ELF-1 (cell line): ENCODE results near the gene PITX1.
"Not testable (repeated sequence)": the region's sequence is repeated elsewhere in the genome, so short reads cannot be mapped to it uniquely, and the experiment has no call there.

Source experiments
- DNase-seq: peaks from one replicate; pipeline ENCODE4 v3.0.0-alpha.2; 2016; ENCODE audit warnings: low read depth, low spot score

The PITX1 gene

GRCh38 chr5:135010502-135011354 lies 23.3 kb downstream of the PITX1 start:
- no peak for DNase-seq

DNA sequence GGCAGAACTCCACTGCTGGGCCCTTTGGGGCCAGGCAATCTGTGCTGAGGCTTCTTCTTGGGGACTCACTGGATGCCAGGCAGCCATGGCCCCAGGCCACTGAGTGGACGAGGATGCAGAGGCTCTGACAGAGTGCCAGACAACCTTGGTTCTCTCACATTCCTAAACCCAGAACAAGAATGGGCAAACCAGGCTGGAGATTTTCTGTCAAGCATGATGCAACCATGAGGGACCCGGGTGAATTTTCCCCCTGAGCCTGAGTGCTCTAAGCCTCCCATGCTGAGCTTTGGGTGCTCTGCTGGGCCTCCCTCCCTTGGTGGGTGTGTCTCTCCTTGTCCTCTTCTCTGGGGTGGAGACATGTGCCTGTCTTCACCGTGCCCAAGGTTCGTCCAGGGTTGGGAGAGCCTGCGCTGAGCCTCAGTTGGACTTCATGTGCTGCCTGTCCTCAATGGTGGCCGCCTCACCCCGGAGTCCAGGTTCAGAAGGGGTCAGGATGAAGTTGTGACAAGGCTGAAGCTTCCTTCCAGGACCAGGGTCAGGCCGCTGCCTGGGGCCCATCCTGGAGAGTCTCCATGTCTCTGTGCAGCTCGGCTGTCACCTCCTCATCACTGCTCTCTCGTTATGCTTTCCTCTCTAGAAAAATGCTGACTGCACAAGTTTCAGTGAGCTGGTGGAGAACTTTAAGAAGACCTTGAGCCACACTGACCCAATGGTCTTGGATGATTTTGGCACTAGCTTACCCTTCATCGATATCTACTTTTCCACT lies 24.1 kb downstream of the PITX1 start:
- DNase-seq, result no peak

- DNase-seq, result no peak
Observed at GRCh38 chr5:135008981-135009735, 24.9 kb downstream of the PITX1 start.

GRCh38 chr5:135008556-135008955 lies 25.5 kb downstream of the PITX1 start:
- DNase-seq, result no peak

DNA sequence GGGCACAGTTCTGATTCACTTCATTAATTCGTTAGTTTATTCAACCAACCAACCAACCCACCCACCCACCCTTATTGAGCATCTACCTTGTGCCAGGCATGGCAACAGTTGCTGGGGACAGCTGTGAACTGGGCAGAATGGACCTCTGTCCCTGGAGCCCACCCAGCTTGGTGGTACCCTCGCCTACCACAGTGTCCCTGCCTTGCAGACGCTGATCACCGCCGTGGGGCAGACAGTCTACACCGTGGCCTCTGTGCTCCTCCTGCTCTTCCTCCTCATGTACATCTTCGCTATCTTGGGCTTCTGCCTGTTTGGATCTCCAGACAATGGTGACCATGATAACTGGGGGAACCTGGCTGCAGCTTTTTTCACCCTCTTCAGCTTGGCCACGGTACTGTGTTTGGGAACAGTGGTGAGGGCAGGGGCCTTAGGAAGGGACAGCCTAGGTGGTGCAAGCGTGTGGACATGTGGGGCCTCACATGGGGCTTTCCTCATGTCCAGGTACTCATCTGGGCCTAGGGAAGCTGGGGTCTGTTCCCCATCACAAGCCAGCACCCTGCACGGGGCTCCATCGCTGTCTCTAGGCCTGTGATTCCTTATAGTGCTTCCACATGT lies 26.2 kb downstream of the PITX1 start:
- DNase-seq, result no peak

GRCh38 chr5:135007305-135007704 lies 26.7 kb downstream of the PITX1 start:
- no peak for DNase-seq

- no peak for DNase-seq
Observed at GRCh38 chr5:135005076-135005475, 29.0 kb downstream of the PITX1 start.

DNA sequence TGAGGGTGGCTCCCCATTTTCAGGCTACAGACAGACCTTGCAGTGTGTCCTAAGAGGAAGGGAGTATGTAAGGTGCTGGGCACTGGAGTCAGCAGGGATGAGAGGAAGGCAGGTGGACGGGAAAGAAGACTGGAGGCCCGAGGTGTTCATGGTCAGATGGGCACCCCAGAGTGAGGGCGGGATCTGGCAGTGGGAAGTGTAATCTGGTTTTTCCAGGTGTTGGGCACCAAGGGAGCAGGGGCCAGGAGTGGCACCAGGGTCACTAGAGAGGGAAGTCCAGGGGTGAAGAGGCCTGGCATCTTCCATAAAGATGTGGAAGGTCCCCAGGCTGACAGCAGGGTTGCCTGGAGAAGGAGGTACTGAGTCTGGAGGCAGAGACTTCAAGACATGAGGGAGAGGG lies 29.7 kb downstream of the PITX1 start:
- DNase-seq, result no peak

DNA sequence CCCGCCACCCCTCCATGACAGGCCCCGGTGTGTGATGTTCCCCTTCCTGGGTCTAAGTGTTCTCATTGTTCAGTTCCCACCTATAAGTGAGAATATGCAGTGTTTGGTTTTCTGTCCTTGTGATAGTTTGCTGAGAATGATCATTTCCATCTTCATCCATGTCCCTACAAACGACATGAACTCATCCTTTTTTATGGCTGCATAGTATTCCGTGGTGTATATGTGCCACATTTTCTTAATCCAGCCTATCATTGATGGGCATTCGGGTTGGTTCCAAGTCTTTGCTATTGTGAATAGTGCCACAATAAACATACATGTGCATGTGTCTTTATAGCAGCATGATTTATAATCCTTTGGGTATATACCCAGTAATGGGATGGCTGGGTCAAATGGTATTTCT lies 36.0 kb downstream of the PITX1 start:
- not testable (repeated sequence) for DNase-seq

GRCh38 chr5:134997015-134997414 lies 37.0 kb downstream of the PITX1 start:
- DNase-seq, result peak; percentile 18

DNA sequence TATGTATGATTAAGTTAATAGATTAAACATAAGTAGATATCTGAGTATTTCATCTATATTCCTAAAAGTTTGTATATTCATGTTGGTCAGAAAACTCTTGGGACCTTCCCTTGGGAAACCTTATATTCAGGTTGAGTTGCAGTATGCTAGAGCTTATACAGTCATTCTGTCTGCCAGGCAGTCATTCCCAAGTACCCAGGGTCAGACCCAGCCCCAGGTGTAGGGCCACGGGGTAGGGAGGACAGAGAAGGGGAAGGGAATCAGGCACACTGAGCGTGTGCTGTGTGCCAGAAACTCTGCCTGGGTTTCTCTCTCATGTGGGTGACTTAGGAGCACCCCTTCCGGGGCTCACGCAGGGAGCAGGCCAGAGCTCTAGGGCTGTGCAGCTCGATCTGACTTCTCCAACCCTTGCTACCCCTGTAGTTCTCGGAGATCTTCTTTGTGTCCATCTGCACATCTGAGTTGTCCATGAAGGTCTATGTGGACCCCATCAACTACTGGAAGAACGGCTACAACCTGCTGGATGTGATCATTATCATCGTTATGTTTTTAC lies 38.1 kb downstream of the PITX1 start:
- DNase-seq, result no peak

DNA sequence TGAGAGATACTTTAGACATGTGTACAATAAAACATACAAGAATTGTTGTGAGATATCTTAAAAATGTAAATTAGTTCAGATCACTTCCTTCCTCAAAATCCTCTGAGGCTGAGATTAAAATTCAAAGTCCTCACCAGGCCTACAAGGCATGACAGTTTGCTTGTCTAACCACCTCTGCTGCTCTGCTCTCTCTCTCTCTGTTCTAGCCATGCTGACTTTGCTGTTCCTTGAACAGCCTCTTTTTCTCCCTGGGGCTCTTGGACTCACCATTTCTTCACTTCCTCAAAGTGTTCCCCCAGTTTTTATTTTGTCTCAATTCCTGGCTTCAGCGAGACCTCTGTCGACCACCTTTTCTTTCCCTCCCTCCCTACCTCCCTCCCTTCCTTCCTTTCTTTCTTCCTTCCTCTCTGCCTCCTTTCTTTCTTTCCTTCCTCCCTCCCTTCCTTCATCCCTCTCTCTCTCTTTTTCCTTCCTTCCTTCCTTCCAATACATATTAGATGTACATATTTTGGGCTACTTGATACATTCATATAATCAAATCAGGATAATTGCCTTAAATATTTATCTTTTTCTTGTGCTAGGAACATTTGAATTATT lies 39.4 kb downstream of the PITX1 start:
- DNase-seq, result no peak

GRCh38 chr5:134993161-134993560 lies 40.9 kb downstream of the PITX1 start:
- DNase-seq, result no peak

DNA sequence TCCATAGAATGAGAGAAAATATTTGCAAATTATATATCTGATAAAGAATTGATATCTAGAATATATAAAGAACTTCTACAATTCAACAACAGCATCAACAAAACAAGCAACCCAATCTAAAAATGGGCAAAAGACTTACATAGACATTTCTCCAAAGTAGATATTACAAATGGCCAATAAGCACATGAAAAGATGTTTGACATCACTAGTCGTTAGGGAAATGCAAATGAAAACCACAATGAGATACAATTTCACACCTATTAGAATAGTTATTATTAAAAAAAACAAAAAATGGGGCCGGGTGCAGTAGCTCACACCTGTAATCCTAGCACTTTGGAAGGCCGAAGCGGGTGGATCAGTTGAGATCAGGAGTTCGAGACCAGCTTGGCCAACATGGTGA lies 41.9 kb downstream of the PITX1 start:
- DNase-seq, result no peak

GRCh38 chr5:134990183-134990582 lies 43.8 kb downstream of the PITX1 start:
- DNase-seq, result peak; percentile 18

GRCh38 chr5:134989266-134989830 lies 44.7 kb downstream of the PITX1 start:
- DNase-seq, result no peak

GRCh38 chr5:134982230-134982629 lies 51.8 kb downstream of the PITX1 start:
- no peak for DNase-seq

DNA sequence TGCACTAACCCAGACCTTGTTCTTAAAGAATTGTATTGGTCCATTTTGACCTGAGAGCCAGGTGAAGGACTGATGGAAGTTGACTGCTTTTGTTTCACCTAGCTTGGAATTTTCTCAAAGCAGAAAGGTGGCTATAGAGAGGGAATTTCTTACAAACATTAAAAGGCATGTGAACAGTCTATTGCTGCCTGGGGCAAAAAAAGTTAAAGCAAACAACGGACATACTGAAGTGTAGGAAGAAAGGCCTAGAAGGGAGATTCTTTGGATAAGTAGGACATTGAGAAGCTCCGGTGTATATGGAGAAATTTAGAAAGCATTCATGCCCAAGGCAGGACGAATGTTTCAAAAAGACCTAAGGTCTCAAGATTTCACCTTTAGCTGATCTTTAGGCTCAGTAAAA lies 54.6 kb downstream of the PITX1 start:
- no peak for DNase-seq
